ENCODE data around the gene PLEKHJ1. TPM values are rescaled to one million over a fixed set of nuclear protein-coding genes. Genes with fewer than 3 reads are reported as not detected.
A peak's percentile ranks its signal among the peaks of the same experiment; 100 is the strongest.

Gene PLEKHJ1
- total RNA-seq, 2 donors from 2014 or later = 26.3 to 46.2 TPM

DNA sequence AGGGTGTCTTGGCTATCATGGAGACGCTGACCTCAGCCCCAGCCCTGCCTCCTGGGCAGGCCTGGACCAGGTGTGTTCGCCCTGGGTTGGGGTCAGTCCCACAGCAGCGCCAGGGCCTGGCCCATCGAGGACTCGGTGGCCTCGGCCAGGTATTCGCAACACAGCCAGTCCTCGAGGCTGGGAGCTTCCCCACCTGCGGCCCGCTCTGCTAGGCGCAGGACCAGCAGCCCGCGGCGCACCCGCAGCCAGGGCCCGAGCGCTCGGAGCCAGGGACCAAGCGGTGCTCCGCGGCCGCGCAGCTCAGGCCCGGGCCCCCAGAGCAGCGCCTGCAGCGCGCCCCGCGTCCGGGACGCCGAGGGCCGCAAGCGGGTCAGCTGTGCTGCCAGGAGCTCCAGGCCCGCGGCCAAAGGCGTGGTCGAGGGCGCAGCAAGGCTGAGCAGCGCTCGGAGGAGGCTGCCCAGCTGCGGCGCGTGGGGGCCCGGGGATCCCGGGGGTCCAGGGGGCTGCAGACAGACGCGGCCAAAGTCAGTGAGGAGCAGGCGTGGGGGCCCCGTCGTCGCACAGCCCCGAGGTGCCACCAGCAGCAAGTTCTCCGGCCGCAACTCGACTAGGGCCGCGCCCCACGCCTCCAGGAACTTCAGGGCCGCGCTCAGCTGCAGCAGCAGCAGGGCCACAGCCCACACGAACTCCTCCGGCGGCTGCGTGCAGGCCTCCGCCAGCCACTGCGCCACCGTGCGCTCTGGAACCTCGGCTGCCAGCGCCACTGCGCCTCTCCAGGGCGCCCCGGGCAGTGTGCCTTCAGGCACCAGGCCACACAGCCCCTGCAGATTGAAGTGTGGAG is 39.7 kb upstream of the PLEKHJ1 start:
- no peak overlapping the region for H3K4me3 ChIP-seq
- no peaks in the 10 kb centered on the region for H3K9me3 ChIP-seq
- H3K27ac ChIP-seq = no peak overlapping the region
- TF ChIP-seq, protein P1, sequence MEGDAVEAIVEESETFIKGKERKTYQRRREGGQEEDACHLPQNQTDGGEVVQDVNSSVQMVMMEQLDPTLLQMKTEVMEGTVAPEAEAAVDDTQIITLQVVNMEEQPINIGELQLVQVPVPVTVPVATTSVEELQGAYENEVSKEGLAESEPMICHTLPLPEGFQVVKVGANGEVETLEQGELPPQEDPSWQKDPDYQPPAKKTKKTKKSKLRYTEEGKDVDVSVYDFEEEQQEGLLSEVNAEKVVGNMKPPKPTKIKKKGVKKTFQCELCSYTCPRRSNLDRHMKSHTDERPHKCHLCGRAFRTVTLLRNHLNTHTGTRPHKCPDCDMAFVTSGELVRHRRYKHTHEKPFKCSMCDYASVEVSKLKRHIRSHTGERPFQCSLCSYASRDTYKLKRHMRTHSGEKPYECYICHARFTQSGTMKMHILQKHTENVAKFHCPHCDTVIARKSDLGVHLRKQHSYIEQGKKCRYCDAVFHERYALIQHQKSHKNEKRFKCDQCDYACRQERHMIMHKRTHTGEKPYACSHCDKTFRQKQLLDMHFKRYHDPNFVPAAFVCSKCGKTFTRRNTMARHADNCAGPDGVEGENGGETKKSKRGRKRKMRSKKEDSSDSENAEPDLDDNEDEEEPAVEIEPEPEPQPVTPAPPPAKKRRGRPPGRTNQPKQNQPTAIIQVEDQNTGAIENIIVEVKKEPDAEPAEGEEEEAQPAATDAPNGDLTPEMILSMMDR (IDR thresholded peaks at IDR 0.05) = no peak
- H3K4me1 ChIP-seq (ENCODE audit: control insufficient read depth in 1 of 2, low read depth in 2 of 2) = peaks cover 30 to 48% of the 10 kb centered on the region in 2 donors
- DNase-seq (ENCODE audit: low spot score) = no peak
- no peak for ATAC-seq (ENCODE audit: insufficient number of reproducible peaks, low FRiP score, low read depth)
- H3K27me3 ChIP-seq (replicated peaks; ENCODE audit: insufficient read depth) = no peaks in the 10 kb centered on the region
- H3K36me3 ChIP-seq = peaks cover 20% of the 10 kb centered on the region

DNA sequence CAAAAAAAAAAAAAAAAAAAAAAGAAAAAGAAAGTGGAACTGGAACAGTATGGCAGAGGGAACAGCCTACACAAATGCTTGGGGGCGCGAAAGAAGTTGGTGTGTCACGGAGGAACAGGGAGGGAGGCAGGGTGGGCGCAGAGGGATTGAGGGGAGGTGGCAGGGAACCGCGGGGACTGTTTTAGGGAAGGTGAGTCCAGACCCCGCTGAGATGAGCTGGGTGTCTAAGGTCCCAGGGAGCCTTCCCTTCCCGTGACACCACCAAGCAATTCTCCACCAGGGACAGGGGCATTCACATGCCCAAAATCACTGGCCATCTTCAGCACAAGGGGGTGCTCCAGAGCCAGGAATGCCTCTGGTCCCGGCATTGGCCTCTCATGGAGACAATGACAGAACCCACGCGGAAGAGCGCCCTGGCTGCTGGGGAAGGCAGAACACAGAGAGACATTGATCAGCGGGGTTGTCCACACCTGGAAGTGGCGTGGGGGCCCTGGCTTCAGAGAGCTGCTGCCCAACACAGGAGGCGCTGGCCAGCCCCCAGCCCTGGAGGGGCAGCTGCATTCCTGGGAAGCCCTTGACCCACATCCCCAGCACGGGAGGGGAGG is 38.9 kb upstream of the PLEKHJ1 start:
- Histone ChIP-seq H3K4me3 (no peak overlapping the region), H3K27ac (no peak overlapping the region), H3K27me3 (replicated peaks; ENCODE audit: insufficient read depth) (no peaks in the 10 kb centered on the region), H3K4me1 (ENCODE audit: control insufficient read depth in 1 of 2, low read depth in 2 of 2) (peaks cover 30 to 48% of the 10 kb centered on the region in 2 donors), H3K9me3 (no peaks in the 10 kb centered on the region), H3K36me3 (peaks cover 20% of the 10 kb centered on the region)
- no peak for ATAC-seq (ENCODE audit: insufficient number of reproducible peaks, low FRiP score, low read depth)
- DNase-seq (ENCODE audit: low spot score) = no peak
- TF ChIP-seq, protein P1 (IDR thresholded peaks at IDR 0.05) = peak; percentile 29

DNA sequence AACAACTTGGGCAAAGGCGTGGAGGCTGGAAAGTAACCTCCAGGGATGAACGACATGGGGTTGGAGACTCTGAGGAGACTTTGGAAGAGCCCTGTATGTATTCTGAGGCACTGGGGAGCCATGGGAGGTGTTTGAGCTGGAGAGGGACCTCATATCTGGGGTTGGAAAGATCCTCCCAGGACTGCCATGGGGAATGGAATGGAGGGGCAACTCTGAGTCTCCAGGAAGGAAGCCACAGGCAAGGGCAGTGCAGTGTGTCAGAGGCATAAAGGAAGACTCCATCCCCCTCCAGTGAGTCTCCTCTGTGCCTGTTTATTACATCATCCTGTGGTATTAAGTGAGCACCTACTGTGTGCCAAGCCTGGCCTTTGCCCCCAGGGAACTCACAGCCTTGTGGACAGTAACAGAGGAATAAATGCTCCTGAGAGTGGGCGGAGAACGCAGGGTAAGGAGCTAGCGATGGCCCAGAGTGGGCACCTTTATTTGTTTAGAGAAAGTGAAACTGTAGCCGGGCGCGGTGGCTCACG is 38.1 kb upstream of the PLEKHJ1 start:
- TF ChIP-seq, protein P1 (IDR thresholded peaks at IDR 0.05) = no peak
- DNase-seq (ENCODE audit: low spot score) = no peak
- peaks cover 30 to 48% of the 10 kb centered on the region in 2 donors for H3K4me1 ChIP-seq (ENCODE audit: control insufficient read depth in 1 of 2, low read depth in 2 of 2)
- H3K27ac ChIP-seq = peak overlapping the region; percentile 59 to 79
- no peak for ATAC-seq (ENCODE audit: insufficient number of reproducible peaks, low FRiP score, low read depth)
- peaks cover 20% of the 10 kb centered on the region for H3K36me3 ChIP-seq
- no peaks in the 10 kb centered on the region for H3K27me3 ChIP-seq (replicated peaks; ENCODE audit: insufficient read depth)
- no peaks in the 10 kb centered on the region for H3K9me3 ChIP-seq
- peak overlapping the region; percentile 100 for H3K4me3 ChIP-seq

DNA sequence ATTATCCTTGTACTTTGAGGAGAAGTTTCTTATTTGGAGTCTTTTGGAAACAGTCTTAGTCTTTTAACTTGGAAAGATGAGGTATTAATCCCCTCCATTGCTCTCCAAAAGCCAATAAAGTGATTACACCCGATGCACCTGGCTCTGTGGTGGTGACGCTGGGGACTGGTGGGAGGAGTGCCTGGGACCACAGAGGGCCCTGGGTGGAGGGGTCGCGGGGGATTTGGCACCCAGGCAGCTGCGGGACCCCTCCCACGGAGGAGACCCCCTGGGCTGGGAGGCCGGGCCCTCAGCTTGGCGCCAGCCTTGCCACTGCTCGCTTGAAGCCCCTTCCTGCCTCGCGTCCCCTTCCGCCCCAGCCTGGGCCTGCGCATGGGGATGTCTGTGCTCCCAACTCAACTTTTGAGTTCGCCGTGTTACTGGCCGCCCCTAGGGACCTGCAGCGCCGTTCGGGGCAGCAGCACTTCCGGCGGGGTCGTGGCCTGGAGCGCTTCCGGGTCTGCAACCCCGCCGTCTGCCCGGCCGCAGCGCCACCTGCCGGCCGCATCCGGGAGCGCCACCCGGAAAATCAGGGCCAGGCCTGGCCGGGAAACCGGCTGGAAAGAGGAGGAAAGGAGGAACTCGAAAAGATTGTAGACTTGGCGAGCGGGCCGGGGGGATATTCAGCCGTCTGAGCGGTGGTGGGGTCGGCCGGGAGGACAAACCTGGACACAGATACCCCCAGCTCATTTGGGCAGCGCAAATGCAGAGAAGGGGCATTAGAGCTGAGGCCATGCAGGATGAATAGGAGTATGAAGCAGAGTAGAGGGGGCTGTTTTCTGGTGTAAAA is 37.4 kb upstream of the PLEKHJ1 start:
- ATAC-seq (ENCODE audit: insufficient number of reproducible peaks, low FRiP score, low read depth) (no peak), DNase-seq (ENCODE audit: low spot score) (no peak)
- TF ChIP-seq, protein P1 (IDR thresholded peaks at IDR 0.05) = peak; percentile 99
- H3K27me3 ChIP-seq (replicated peaks; ENCODE audit: insufficient read depth) = no peaks in the 10 kb centered on the region
- H3K36me3 ChIP-seq = peaks cover 20% of the 10 kb centered on the region
- peak overlapping the region; percentile 59 to 79 for H3K27ac ChIP-seq
- peaks cover 31 to 52% of the 10 kb centered on the region in 2 donors for H3K4me1 ChIP-seq (ENCODE audit: control insufficient read depth in 1 of 2, low read depth in 2 of 2)
- H3K4me3 ChIP-seq = peak overlapping the region; percentile 100
- no peaks in the 10 kb centered on the region for H3K9me3 ChIP-seq
